ENCODE data around the gene LIN9.
"Not testable (repeated sequence)": the region's sequence is repeated elsewhere in the genome, so short reads cannot be mapped to it uniquely, and the experiment has no call there.

LIN9 gene

DNA sequence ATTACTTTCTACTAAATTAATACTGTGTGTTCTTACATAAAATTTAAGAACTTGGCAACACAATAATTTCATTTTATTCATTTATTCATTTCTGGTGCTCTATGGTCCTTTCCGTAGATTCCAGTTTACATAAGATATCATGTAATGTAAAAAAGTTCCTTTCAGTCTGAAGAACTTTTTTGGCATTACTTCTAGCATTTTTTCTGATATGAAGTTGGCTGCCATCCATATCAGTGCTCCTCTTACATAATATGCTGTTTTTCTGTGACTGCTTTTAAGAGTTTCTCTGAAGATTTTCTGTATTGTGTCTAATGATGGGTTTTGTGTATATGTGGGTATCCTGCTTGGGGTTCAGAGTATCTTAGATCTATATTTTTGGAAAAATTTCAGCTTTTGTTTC, 34.8 kb downstream of the LIN9 start:
- DNase-seq (ENCODE audit: low read depth): peak; percentile 15

DNA sequence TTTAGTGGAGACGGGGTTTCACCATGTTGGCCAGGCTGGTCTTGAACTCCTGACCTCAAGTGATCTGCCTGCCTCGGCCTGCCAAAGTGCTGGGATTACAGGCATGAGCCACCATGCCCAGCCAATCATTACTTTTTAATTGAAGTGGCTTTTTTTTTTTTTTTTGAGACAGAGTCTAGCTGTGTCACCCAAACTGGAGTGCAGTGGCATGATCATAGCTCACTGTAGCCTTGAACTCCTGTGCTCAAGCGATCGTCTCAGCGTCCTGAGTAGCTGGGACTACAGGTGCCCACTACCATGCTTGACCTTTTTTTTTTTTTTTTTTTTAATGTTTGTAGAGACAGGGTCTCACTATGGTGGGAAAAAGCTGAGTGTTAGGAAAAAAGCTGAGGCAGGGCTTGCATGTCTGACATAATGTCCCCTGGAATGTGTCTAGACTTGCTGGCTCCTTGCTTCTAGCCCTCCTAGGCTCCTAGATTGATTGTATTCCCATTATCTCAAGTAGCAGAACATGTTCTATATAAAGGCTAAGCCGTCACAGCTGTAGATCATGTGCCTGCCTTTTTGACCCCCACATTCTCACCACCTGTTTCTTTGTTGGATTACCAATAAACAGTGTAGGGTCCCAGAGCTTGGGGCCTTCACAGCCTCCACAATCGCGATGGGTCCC, 36.6 kb downstream of the LIN9 start:
- peak; percentile 39 for DNase-seq (ENCODE audit: low read depth)

DNA sequence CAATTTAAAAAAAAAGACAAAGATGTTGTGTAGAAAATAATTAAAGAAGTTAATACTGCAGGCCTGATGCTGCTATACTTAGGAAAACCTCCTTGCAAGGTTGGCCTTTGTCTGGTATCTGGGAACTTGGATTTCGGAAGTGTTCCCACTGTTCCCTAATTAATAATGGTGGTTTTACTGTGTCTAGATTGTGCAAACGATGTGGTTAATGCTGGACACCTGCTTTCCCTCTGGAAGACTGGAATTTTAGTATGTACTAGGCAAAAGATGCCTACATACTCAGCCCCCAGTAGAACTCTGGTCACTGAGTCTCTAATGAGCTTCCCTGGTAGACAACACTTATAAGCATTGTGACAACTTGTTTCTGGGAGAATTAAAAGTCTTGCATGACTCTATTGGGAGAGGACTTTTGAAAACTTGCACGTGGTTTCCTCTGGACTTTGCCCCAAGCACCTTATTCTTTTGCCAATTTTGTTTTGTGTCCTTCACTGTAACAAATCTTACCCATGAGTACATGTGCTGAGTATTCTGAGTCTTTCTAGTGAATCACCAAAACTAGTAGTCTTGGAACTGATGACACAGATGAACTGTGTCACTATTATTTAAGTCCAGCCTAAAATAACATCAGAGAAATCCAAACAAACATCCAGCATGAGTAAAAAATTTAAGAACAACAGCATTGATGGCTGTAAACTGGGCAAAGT, 40.4 kb downstream of the LIN9 start:
- DNase-seq (ENCODE audit: low read depth): peak; percentile 77

DNA sequence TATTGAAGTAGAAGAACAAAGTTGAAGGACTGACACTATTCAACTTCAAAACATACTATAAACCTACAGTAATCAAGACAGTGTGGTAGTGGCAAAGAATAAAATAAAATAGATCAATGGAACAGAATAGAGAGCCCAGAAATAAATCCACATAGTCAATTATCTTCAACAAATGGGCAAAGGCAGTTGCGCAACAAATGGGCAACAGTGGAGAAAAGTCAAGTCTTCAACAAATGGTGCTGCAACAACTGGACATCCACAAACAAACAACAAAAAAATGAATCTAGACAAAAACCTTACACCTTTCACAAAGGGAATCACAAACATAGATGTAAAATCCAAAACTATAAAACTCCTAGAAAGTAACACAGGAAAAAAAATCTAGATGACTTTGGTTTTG, 47.1 kb downstream of the LIN9 start:
- no peak for DNase-seq (ENCODE audit: low read depth)

DNA sequence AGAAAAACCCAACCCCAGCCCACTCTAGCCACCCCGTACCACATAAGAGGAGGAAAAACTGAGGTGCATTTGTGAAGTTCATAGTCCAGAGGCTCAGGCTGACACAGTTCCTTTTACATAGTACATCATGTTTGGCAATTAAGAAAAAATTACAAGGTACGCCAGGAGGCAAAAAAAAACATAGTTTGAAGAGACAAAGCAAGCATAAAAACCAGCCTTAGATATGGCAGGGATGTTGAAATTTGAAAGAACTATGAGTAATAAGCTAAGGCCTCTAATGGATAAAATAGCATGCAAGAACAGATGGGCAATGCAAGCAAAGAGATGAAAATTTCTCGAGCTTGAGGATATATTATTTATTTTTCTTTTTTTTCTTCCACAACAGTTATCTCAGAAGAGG, 53.6 kb downstream of the LIN9 start:
- DNase-seq (ENCODE audit: low read depth): no peak

DNA sequence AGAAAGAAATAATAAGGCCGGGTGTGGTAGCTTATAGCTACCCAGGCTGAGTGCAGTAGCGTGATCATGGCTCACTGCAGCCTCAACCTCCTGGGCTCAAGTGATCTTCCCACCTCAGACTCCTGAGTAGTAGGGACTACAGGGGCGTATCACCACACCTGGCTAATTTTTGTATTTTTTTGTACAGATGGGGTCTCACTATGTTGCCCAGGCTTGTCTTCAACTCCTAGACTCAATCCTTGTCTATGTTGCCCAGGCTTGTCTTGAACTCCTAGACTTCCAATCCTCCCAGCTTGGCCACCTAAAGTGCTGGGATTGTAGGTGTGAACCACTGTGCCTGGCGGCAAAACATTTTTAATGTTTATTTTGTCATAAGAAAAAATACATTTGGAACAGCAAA, 55.0 kb downstream of the LIN9 start:
- no peak for DNase-seq (ENCODE audit: low read depth)

DNA sequence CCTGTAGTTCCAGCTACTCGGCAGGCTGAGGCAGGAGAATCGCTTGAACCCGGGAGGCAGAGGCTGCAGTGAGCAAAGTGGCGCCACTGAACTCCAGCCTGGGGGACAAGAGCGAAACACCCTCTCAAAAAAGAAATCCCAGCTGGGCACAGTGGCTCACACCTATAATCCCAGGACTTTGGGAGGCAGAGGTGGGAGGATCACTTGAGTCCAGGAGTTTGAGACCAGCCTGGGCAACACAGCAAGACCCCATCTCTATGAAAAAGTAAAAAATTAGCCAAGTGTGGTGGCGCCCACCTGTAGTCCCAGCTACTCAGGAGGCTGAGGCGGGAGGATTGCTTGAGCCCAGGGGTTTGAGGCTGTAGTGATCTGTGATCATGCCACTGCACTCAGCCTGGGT, 56.1 kb downstream of the LIN9 start:
- not testable (repeated sequence) for DNase-seq (ENCODE audit: low read depth)

DNA sequence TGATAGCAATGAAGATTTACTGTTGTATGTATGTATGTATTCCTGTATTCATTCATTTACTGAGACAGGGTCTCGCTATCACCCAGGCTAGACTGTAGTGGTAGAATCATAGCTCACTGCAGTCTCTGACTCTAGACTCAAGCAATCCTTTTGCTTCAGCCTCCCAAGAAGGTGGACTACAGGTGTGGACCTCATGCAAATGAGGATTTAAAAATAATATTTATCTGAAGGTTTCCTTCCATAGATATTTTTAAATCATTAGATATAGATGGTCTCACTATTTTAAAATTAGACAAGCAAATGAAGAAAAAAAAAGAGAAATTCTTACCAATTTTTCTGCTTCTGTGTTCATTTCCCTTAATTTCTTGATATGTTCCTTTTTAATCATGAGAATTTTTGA, 58.5 kb downstream of the LIN9 start:
- no peak for DNase-seq (ENCODE audit: low read depth)

DNA sequence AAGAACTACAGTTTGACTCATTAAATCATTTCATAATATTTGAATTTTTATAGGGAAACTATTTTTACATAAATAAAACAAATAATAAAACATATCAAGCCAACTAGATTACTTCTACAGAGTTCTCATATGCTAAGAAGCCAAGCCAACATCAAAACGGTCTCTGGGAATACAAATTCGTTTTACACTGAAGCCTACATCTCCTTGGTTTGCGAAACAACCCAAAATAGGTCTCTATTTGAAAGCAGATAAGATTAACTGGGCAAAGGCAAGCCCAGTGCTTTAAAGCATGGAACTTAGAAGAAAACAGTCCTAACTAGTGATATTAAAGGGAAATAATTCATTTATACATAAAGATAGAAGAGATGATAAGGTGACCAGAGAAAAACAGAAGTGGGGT, 60.2 kb downstream of the LIN9 start:
- DNase-seq (ENCODE audit: low read depth): no peak

DNA sequence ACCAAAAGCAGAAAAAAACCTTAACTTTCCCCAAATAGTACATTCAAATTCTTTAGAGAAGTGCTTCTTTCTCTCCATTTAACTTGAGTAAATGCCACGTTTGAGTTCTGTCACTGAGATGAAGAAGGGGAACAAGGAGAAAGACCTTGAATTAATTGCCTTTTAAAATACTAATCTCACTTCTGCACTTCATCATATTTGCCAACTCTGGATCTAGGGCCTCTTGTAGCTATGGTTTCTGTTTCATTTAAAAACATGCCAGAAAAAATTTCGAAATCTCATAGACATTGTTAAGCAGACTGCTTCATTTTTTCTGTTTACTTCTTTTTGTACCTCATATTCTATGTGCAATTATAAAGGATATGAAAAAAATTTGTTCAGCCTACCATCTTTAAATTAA, 60.9 kb downstream of the LIN9 start:
- peak; percentile 13 for DNase-seq (ENCODE audit: low read depth)

DNA sequence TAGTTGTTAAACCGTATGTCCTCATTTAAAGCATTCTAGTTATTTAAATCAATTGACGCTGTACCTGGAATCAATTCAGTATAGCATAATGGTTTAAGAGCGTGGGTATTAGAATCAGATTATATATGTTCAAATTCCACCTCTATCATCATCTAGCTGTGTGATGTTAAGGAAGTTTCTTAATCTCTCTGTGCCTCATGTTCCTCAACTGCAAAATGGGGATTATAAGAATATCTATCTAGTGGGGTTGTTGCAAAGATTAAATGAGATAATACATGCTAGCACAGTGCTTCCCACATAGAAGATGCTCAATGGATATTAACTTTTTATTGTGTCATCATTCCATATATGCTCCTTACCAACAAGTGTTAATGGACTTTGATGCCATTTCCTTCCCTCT, 69.5 kb downstream of the LIN9 start:
- no peak for DNase-seq (ENCODE audit: low read depth)

DNA sequence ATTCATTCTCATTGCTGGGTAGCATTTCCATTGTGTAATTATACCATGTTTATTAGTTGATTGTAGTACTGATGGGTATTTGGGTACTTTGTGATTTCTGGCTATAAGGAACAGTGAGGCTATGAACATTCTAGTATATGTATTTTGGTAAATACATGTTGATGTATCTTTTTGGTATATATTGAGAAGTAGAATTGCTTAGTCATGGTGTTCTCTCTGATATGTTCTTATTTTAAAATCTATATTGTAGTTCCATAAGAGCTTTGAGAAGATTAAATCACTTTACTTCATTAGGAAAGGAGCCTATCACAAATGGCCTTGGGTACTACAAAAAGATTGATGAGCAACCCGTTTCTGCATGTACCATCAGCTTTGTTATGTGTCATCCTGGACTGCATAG, 72.1 kb downstream of the LIN9 start:
- no peak for DNase-seq (ENCODE audit: low read depth)

DNA sequence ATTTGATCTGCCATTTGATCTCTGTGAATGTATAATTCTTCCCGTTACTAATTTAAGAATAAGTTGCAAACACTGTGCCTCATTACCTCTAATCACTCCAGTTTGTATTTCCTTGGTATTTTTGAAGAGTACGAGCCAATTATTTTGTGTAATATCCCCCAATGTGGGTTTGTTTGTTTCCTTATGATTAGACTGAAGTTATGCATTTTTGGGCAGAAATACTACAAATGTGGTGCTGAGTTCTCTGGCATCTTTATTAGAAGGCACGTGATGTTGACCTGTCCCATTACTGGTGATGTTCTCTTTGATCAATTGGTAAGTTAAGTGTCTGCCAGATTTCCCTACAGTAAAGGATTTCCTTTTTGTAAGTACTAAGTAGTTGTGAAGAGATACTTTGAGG, 75.2 kb downstream of the LIN9 start:
- DNase-seq (ENCODE audit: low read depth): no peak

DNA sequence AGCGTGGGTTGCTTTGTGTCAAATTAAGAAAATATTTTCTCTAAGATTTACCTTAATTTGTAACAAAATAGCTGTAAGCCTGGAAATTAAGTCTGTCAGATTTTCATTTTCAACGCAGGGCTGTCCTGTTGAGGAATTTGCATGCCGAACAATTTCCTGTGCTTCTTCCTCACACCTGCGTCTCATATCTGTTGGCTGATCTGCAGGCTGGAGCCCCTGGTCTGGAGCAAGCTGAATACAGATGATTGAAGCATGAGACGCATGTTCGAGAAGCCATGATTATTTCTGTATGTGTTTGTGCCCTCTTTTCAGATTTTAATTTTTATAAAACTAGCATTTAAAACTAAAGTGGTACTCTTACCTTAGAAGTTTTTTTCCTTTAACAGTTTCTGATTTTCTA, 75.7 kb downstream of the LIN9 start:
- DNase-seq (ENCODE audit: low read depth): no peak

DNA sequence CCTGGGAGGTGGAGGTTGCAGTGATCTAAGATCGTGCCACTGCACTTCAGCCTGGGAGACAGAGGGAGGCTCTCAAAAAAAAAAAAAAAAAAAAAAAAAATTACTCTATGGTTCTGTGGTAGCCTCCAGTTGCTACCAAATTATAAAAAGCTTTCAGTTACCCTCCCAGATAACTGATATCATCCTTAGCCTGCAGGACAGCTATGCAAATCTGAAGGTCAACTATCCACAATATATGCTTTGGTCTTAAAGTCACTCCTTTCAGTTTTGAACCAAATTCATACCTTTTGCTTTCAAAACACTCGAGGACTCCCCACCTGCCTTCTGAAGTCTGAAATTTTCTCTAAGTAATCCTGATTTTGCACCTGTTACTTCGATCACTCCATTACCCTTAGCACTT, 82.4 kb downstream of the LIN9 start:
- no peak for DNase-seq (ENCODE audit: low read depth)

DNA sequence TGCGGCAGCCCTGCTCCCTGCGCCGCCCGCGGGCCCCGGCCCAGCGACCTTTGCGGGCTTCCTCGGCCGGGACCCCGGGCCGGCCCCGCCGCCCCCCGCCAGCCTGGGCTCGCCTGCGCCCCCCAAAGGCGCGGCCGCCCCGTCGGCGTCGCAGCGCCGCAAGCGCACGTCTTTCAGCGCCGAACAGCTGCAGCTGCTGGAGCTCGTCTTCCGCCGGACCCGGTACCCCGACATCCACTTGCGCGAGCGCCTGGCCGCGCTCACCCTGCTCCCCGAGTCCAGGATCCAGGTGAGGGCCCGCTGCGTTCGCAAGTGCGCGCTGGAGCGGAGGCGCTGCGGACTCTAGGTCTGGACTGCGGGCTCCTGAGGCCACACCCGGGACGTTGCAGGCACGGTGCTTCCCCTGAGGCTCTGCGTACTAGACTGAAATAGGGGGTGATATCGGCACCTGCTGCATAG, 85.1 kb downstream of the LIN9 start:
- peak; percentile 7 for DNase-seq (ENCODE audit: low read depth)

DNA sequence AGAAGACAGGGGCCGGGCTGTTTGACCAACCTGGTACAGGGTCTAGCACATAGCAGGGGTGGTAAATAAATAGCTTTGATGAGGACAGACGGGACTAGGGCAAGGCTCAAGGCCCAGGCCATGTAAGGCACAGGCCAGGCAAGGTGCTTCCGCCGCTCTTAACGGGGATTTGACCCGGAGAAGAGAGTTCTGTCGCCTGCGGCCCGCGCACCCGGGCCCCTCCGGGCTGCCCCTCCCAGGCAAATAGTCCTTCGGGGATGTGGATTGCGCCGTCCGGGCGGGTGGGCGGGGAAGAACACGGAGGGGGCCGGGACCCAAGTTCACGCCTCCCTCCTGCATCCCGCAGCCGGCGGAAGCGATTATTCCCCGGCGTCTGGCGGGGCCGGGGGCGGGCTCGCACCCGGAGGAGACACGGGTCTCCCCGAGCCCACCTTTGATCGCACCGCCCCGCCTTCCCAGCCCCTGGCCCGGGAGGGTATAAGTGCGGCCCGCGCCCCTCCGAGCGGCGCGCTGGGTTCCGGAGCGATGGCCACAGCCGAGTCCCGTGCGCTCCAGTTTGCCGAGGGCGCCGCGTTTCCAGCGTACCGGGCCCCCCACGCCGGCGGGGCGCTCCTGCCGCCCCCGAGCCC, 85.7 kb downstream of the LIN9 start, which contains the start of gene MIXL1:
Gene MIXL1 (plus strand): TSS at position 508 of the 629 bp plus-strand sequence. CDS start 18 bp downstream, at position 526.
- peak; percentile 6 for DNase-seq (ENCODE audit: low read depth)

DNA sequence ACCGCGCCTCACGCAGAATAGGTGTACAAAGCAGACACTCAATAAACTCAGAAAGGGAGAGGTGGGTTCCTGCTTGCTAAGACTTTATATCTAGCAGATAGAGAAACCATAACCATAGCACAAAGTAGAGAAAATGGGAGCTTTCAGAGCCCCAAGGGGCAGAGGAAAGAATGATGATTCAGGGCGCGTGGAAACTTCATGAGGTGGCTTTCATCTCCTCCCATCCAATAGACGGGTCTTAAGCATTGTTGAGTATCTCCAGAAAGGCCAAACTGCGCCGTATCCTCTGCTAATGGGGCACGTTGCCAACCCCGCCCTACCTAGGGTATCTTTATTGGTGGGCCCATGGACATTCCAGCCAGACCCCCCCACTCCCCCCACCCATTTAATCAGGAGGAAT, 86.3 kb downstream of the LIN9 start:
- no peak for DNase-seq (ENCODE audit: low read depth)

DNA sequence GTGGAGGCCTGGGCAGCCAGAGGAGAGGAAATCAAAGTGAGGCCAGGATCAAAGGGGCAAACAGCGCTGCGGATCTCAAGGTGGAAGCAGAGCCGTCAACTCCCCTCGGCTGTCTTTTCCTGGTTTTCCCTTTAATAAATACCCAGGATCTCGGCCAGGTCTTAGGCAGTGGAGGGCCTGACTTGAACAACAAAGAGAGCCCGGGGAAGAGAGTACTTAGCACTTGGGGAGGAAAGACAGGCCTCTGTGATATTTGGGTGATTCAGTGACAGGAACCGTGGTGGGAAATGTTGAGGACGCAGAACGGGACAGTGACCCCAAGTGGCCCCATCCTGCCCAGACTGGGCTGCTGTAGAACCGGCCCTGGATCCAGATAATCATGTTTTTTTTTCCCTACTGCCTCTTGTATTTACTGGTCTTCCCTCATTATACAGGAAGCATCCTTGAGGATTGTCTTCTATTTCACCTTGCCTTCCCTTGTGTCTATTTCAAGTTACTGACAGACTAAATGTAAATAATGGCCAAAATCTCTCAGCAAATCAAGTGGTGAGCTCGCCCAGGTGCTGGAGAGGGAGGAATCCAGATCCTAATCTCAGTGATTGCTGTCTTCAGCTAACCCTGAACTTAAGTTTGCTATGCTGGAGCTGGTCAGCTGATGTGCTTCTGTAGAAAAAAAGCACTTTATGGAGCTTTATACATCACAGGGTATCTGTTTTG, 88.3 kb downstream of the LIN9 start:
- DNase-seq (ENCODE audit: low read depth): no peak

DNA sequence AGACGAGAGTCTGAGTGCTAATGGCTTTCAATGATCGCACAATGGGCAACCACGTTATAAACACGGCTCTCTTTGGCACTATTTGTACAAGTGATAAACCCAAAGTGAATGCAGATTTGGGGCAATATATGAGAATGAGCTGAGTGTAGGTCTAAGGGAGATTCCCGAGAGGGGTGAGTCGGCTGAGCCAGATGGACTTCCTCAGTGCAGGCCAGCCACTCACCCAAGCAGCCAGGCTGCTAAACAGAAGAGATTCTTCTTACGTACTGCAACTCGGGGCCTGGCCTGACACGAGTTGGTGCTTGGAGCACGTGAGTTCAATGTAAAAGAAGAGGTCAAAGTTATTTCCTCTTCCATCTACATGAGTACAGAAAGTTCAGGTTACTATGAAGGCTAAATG, 91.7 kb downstream of the LIN9 start:
- DNase-seq (ENCODE audit: low read depth): no peak

DNA sequence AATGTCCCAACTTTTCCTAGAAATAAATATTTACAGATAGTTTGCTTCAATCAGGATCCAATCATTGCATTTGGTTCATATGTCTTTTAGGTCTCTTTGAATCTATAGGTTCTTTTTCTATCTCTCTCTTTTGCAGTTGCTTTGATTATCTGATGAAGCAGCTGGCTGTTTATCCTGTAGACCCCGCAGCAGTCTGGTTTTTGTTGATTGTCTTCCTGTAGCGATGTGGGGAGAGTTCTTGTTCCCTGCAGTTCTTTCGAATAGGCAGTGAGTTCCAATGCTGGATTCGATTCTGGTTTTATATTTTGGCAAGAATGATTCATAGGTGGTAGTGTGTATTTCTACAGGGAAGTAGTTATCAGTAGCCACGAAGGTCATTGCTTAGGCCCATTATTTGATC, 92.9 kb downstream of the LIN9 start:
- no peak for DNase-seq (ENCODE audit: low read depth)

DNA sequence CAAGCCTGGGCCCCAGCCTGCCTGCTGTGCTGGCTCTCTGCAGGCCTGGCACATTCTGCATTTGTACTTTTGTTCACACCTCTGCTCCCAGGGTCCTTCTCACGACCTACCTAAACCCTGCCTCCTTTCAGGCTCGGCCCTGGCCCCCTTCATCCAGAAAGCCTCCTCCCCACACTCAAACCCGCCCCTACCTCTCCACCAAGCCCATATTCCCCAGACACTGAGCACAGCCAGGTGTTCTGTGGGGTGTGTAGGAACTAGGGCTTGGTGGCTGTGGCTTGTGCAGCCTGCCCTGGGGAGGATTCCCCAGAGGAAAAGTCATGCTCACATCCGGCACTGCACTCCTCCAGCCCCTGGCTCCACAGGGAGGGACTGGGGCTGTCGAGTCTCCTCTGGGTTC, 93.7 kb downstream of the LIN9 start:
- no peak for DNase-seq (ENCODE audit: low read depth)

DNA sequence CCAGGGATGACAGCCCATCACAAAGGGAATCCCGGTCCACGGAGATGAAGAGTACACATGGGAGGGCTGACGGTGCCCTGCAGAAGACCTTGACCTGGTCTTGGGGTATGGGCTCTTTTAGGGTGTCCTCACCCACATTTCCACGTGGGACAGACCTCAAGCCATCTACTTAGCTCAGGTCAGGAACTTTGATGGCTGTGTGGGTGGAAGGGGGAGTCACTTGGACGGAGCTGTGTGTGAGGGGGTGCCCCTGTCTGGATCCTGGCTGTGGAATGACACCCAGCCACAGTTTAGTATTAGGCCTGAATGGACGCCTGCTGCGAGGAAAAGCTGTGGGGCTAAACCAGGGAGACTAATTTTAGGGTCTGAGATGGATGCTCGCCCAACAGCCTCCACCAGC, 96.4 kb downstream of the LIN9 start:
- no peak for DNase-seq (ENCODE audit: low read depth)

Measured in EH (cell line).